ENCODE results near the gene PRRT4. TPM values are rescaled to one million over a fixed set of nuclear protein-coding genes. Genes with fewer than 3 reads are reported as not detected.

The PRRT4 gene
- total RNA-seq, 1 experiment from 2014 or later, result 0.24 TPM

GRCh38 chr7:128393526-128394330, 32.2 kb upstream of the PRRT4 start:
- TF ChIP-seq, protein P1, sequence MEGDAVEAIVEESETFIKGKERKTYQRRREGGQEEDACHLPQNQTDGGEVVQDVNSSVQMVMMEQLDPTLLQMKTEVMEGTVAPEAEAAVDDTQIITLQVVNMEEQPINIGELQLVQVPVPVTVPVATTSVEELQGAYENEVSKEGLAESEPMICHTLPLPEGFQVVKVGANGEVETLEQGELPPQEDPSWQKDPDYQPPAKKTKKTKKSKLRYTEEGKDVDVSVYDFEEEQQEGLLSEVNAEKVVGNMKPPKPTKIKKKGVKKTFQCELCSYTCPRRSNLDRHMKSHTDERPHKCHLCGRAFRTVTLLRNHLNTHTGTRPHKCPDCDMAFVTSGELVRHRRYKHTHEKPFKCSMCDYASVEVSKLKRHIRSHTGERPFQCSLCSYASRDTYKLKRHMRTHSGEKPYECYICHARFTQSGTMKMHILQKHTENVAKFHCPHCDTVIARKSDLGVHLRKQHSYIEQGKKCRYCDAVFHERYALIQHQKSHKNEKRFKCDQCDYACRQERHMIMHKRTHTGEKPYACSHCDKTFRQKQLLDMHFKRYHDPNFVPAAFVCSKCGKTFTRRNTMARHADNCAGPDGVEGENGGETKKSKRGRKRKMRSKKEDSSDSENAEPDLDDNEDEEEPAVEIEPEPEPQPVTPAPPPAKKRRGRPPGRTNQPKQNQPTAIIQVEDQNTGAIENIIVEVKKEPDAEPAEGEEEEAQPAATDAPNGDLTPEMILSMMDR (conservative IDR thresholded peaks at IDR 0.05), result no peak
- H3K4ac ChIP-seq (ENCODE audit: low read depth, low read length), result no peak overlapping the region
- no peak overlapping the region for H2BK15ac ChIP-seq (ENCODE audit: low read depth, low read length)
- peaks cover 7 to 16% (median 8%) of the 10 kb centered on the region in 3 experiments; a peak in 6 of 7 replicates for H3K36me3 Mint-ChIP-seq (ENCODE audit: insufficient read depth in 1 of 3, low read depth in 3 of 3)
- no peaks in the 10 kb centered on the region for H3K9me3 Mint-ChIP-seq
- H3K23me2 ChIP-seq (ENCODE audit: insufficient read length, low read depth, low read length, poor library complexity, severe bottlenecking), result no peaks in the 10 kb centered on the region
- H2AK5ac ChIP-seq (ENCODE audit: insufficient read length, low read length), result no peak overlapping the region
- no peak overlapping the region for H3T11ph ChIP-seq (ENCODE audit: low read length)
- H3K9ac ChIP-seq (ENCODE audit: extremely low read depth, insufficient read length, low read length), result no peak overlapping the region
- H4K91ac ChIP-seq (ENCODE audit: insufficient read length, low read depth, low read length), result no peak overlapping the region
- H3K23ac ChIP-seq (ENCODE audit: insufficient read length, low read depth, low read length), result no peak overlapping the region
- no peak overlapping the region for H2BK12ac ChIP-seq (ENCODE audit: insufficient read length, low read depth, low read length)
- no peak for DNase-seq
- peaks cover 3% of the 10 kb centered on the region for H3K27me3 Mint-ChIP-seq (ENCODE audit: low read depth)
- no peaks in the 10 kb centered on the region for H3K27me3 ChIP-seq (ENCODE audit: insufficient read depth, low read length)
- no peak overlapping the region for H4K8ac ChIP-seq (replicated peaks; ENCODE audit: insufficient read length, low read depth, low read length)
- no peak overlapping the region for H3K4me2 ChIP-seq (ENCODE audit: insufficient read depth, insufficient read length, low read length)
- H3K27ac Mint-ChIP-seq, result no peak overlapping the region
- H3K14ac ChIP-seq (ENCODE audit: insufficient read depth, low read length), result no peak overlapping the region; the same call in 1 of the 2 replicates
- no CpG with 5 or more reads among the region's 23 CpGs for WGBS (ENCODE audit: extremely low coverage, insufficient read length, low lambda C conversion rate)
- no peaks in the 10 kb centered on the region for H3K4me1 ChIP-seq (ENCODE audit: insufficient read depth, low read length)
- no peaks in the 10 kb centered on the region for H3K79me2 ChIP-seq (ENCODE audit: insufficient read depth, low read length)
- no peak overlapping the region for H3K27ac ChIP-seq (ENCODE audit: insufficient read length, low read depth, low read length)
- no peak overlapping the region for H2BK20ac ChIP-seq (ENCODE audit: low read depth, low read length, poor library complexity, severe bottlenecking)
- peaks cover 12 to 18% of the 10 kb centered on the region in 2 experiments for H3K4me1 Mint-ChIP-seq
- no peak overlapping the region for H3K18ac ChIP-seq (ENCODE audit: insufficient read length, low read depth, low read length)
- H3K56ac ChIP-seq (ENCODE audit: insufficient read length, low read depth, low read length), result no peak overlapping the region
- no peak overlapping the region for H4K5ac ChIP-seq (ENCODE audit: insufficient read length, low read depth, low read length)
- H3K4me3 Mint-ChIP-seq, result no peak overlapping the region
- H4K20me1 ChIP-seq (ENCODE audit: control insufficient read depth, insufficient read depth, insufficient read length), result peaks cover 2% of the 10 kb centered on the region
- H2BK120ac ChIP-seq (ENCODE audit: low read depth, low read length, poor library complexity, severe bottlenecking), result no peak overlapping the region
- H3K79me1 ChIP-seq (ENCODE audit: insufficient read depth, low read depth, low read length, poor library complexity, severe bottlenecking), result no peaks in the 10 kb centered on the region
- no peaks in the 10 kb centered on the region for H3K9me3 ChIP-seq (ENCODE audit: control insufficient read depth, low read depth, low read length)
- no peak overlapping the region for H2AFZ ChIP-seq (ENCODE audit: low read length)
- no peak overlapping the region for H2BK5ac ChIP-seq (ENCODE audit: insufficient read length, low read length)

Measured in H9 (cell line).